ENCODE results near the gene OPALIN. TPM values are rescaled to one million over a fixed set of nuclear protein-coding genes. Genes with fewer than 3 reads are reported as not detected.

Gene OPALIN
- total RNA-seq, 1 experiment from 2014 or later: not detected

- no peak for DNase-seq (ENCODE audit: low read depth)
Observed at GRCh38 chr10:96377816-96378294, 19.1 kb upstream of the OPALIN start.

DNA sequence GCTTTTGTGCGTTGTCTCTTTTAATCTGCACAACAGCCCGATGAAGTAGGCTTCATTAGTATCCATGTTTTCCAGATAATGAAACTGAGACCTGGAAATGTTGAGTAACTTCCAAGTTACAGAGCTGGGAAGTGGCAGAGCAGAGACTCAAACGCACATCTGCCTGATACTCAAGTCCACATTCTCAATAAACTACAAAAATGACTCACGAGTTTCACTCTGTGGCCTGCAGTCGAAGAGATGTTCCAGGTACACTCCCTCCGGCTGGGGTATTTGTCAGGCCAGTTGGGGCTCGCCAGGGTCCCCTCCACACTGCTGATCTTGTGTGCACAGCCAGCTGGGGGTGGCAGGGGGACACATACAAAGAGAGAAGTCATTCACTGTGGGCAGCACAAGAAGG, 17.7 kb upstream of the OPALIN start:
- DNase-seq (ENCODE audit: low read depth): no peak
- in situ Hi-C loops (cut with HindIII; ENCODE audit: low pct_unique_long_range_greater_than_20kb, low sequenced_read_pairs): loop anchor here (25.0 kb wide), 1 partner anchor 111 kb away; no protein-coding TSS in a partner anchor

More at GRCh38 chr10:96377816-96378294, 19.1 kb upstream of the OPALIN start:
- in situ Hi-C loops (cut with HindIII; ENCODE audit: low pct_unique_long_range_greater_than_20kb, low sequenced_read_pairs): loop anchor here (25.0 kb wide), 1 partner anchor 109 kb away; no protein-coding TSS in a partner anchor

- in situ Hi-C loops (cut with HindIII; ENCODE audit: low pct_unique_long_range_greater_than_20kb, low sequenced_read_pairs): loop anchor here (25.0 kb wide), 1 partner anchor 112 kb away; no protein-coding TSS in a partner anchor
Observed at GRCh38 chr10:96374985-96375830, 16.4 kb upstream of the OPALIN start.

GRCh38 chr10:96374639-96374984, 15.8 kb upstream of the OPALIN start:
- in situ Hi-C loops (cut with HindIII; ENCODE audit: low pct_unique_long_range_greater_than_20kb, low sequenced_read_pairs): no loop called here
- DNase-seq (ENCODE audit: low read depth): no peak

More at GRCh38 chr10:96374985-96375830, 16.4 kb upstream of the OPALIN start:
- DNase-seq (ENCODE audit: low read depth): peak; percentile 86

- in situ Hi-C loops (cut with HindIII; ENCODE audit: low pct_unique_long_range_greater_than_20kb, low sequenced_read_pairs): no loop called here
- DNase-seq (ENCODE audit: low read depth): no peak
Observed at GRCh38 chr10:96374004-96374403, 15.2 kb upstream of the OPALIN start.

- in situ Hi-C loops (cut with HindIII; ENCODE audit: low pct_unique_long_range_greater_than_20kb, low sequenced_read_pairs): no loop called here
- DNase-seq (ENCODE audit: low read depth): no peak
Observed at GRCh38 chr10:96371356-96371755, 12.6 kb upstream of the OPALIN start.

DNA sequence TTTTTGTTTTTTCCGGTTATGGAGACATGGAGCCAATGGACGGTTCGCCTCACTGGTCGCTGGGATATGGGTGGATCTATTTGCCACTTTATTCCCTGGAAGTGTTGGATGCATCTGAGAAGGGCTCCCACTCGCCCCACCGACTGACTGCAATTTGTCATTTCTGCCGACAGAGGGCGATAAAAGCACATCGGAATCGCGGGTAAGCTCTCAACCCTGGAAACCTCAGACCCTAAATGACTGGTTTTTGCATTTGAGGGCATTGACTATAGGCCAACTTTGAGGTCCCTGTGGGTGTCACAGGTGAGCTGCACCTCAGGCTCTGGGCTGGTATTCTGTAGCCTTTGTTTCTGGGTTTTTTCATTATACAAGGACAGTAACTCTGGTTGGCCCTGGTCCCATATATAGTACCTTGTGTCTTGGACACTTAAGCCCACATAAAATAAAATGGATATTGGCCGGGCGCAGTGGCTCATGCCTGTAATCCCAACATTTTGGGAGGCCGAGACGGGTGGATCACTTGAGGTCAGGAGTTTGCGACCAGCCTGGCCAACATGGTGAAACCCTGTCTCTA, 11.9 kb upstream of the OPALIN start:
- DNase-seq (ENCODE audit: low read depth): peak; percentile 45
- in situ Hi-C loops (cut with HindIII; ENCODE audit: low pct_unique_long_range_greater_than_20kb, low sequenced_read_pairs): no loop called here

DNA sequence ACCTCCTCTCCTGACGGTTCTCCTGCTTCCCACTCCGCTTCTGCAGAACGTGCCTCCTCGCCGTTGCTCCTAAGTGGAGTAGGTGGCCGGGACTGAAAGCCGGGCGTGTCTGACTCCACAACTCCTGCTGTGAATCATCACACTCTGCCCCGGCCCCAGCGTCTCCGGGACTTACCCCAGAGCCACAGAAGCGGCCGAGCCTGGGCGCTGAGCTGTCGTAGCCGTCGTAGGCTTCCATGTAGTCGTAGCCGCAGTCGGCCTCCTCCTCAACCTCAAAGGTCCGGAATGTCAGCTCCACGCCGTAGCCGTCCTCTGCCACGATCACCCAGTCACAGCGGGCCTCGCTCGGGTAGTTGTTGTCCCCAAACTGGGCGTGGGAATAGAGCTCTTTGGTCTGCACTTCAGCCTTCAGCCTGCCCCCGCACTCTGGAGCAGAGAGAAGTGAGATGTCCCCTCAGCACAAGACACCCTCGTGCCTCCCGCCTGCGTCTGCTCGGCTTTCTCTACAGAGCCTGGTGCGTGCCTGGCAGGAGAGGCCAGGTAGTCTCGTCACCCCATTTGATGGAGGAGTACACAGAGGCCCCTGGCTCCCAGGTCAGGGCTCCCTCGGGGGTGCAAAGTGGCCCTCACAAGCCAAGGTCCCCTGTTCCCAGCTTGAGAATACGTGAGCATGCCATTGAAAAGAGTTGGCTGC, 11.2 kb upstream of the OPALIN start:
- in situ Hi-C loops (cut with HindIII; ENCODE audit: low pct_unique_long_range_greater_than_20kb, low sequenced_read_pairs): no loop called here
- DNase-seq (ENCODE audit: low read depth): peak; percentile 47

GRCh38 chr10:96368971-96369370, 10.2 kb upstream of the OPALIN start:
- no peak for DNase-seq (ENCODE audit: low read depth)
- in situ Hi-C loops (cut with HindIII; ENCODE audit: low pct_unique_long_range_greater_than_20kb, low sequenced_read_pairs): no loop called here

- no peak for DNase-seq (ENCODE audit: low read depth)
- in situ Hi-C loops (cut with HindIII; ENCODE audit: low pct_unique_long_range_greater_than_20kb, low sequenced_read_pairs): no loop called here
Observed at GRCh38 chr10:96367470-96367869, 8.7 kb upstream of the OPALIN start.

- in situ Hi-C loops (cut with HindIII; ENCODE audit: low pct_unique_long_range_greater_than_20kb, low sequenced_read_pairs): no loop called here
- DNase-seq (ENCODE audit: low read depth): no peak
Observed at GRCh38 chr10:96366508-96366907, 7.7 kb upstream of the OPALIN start.

GRCh38 chr10:96365571-96365970, 6.8 kb upstream of the OPALIN start:
- in situ Hi-C loops (cut with HindIII; ENCODE audit: low pct_unique_long_range_greater_than_20kb, low sequenced_read_pairs): no loop called here
- DNase-seq (ENCODE audit: low read depth): no peak

DNA sequence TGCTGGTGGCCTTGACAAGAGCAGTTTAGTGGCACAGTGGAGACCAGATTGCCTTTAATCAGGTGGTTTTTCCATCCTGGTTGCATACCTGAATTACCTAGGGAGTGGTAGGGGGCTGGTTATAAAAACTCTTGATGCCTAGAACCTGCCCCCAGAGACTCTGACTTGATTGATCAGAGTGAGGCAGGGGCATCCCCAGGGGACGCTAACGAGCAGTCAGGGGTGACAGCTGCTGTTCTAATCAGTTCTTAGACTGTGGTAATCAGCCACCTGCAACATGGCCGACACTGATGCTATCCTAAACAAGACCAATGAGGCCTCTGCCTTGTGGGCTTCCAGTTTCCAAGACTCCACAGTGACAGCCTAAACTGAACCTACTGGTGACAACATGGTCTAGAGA, 2.0 kb upstream of the OPALIN start:
- in situ Hi-C loops (cut with HindIII; ENCODE audit: low pct_unique_long_range_greater_than_20kb, low sequenced_read_pairs): no loop called here
- no peak for DNase-seq (ENCODE audit: low read depth)

DNA sequence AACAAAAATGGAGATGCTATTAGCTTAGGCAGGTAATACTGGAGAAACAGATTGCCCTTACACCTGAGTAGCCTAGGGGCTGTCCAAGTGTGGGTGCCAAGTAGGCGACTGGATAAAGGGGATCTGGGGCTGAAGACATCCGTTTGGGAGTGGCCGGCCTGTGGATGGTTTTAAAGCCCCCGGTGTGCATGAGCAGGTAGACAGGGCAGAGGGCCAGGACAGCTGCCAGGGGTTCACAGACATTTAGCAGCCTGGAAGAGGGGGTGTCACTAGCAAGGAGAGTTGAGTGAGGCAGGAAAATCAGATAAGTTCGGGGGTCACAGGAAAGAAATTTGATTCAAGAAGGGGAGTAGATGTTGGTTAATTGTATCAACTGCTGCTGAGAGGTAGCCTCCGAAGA, 1.5 kb upstream of the OPALIN start:
- DNase-seq (ENCODE audit: low read depth): no peak
- in situ Hi-C loops (cut with HindIII; ENCODE audit: low pct_unique_long_range_greater_than_20kb, low sequenced_read_pairs): no loop called here

DNA sequence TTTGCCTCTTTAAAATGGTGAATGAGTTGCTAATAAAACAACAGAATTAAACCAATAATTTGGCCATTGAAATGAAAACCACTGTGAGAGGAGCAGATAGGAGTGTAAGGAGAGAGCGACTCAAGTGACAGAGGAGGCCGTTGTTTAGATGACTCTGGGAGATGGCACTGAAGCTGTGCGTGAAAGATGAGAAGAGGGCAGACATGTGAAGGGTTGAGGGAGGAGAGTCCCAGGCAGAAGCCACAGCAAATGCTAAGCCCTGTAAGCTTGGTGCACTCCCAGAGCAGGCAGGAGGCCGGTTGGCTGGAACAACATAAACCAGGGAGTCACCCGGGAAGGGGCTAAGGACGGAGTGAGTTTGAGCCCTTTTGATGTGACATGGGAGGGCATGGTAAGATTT, 814 bp upstream of the OPALIN start:
- in situ Hi-C loops (cut with HindIII; ENCODE audit: low pct_unique_long_range_greater_than_20kb, low sequenced_read_pairs): no loop called here

GRCh38 chr10:96357038-96357620, 1.7 kb downstream of the OPALIN start:
- in situ Hi-C loops (cut with HindIII; ENCODE audit: low pct_unique_long_range_greater_than_20kb, low sequenced_read_pairs): no loop called here
- DNase-seq (ENCODE audit: low read depth): no peak

More for the DNA sequence above, 814 bp upstream of the OPALIN start:
- DNase-seq (ENCODE audit: low read depth): no peak

DNA sequence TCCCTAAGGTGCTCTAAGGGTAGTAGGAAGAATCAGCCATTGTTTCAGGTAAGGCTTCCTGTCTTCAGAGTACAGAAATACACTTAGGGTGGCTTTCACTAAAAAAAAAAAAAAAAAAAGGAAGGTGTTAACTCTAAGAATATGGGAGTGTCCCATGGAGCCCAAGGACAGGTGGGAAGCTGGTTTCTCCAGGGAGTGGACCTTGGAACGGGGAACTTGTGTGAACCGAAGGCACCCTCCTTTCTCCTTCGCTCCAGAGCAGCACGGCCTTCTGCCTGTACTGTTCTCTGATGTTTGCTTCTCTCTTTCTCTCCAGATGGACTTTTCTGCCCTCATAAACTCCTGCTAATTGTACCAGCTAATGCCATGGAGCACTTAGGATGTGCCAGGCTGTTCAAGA, 6.2 kb downstream of the OPALIN start:
- in situ Hi-C loops (cut with HindIII; ENCODE audit: low pct_unique_long_range_greater_than_20kb, low sequenced_read_pairs): no loop called here
- DNase-seq (ENCODE audit: low read depth): no peak

DNA sequence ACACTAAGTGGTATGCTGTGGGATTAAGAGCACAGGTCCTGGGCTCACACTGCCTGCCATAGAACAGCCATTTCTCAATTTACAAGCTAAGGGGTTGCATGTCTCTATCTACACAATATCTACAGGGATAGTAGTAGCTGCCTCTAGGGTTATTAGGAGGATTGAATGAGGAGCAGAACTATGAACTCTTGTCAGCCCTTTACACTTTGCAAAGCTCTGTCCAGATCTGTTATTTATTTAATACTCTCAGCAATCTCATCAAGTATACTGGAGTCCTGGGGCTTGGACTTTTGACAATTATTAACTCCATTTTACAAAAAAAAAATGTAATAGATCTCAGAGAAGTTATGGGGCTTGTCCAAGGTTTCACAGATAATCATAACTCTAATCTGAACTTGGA, 6.8 kb downstream of the OPALIN start:
- in situ Hi-C loops (cut with HindIII; ENCODE audit: low pct_unique_long_range_greater_than_20kb, low sequenced_read_pairs): no loop called here
- DNase-seq (ENCODE audit: low read depth): no peak

DNA sequence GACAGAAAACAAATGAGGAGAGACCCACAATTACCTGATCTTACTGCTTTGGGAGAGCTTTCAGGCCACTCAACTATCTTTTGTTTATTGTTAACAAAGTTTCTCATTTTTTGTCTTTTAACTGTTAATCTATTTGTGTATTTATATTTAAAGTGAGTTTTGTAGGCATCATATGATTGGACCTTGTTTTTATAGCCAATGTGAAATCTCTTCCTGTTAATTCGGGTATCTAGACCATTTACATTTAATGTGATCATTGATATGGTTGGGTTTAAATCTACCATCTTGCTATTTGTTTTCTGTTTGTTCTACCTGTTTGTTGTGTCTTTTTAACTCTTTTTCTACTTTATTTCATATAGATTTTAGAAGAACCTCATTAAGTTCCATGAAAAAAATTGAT, 12.5 kb downstream of the OPALIN start:
- in situ Hi-C loops (cut with HindIII; ENCODE audit: low pct_unique_long_range_greater_than_20kb, low sequenced_read_pairs): no loop called here
- DNase-seq (ENCODE audit: low read depth): no peak
